Measurements from ENCODE around the gene PHLPP1.
"Not testable (repeated sequence)": the region's sequence is repeated elsewhere in the genome, so short reads cannot be mapped to it uniquely, and the experiment has no call there.

PHLPP1 gene

GRCh38 chr18:62773691-62774090 lies 58.4 kb downstream of the PHLPP1 start:
- no peak for DNase-seq (ENCODE audit: low spot score)

GRCh38 chr18:62776024-62776570 lies 60.8 kb downstream of the PHLPP1 start:
- DNase-seq (ENCODE audit: low spot score), result no peak

- no peak for DNase-seq (ENCODE audit: low spot score)
Measured at GRCh38 chr18:62777814-62778213, 62.5 kb downstream of the PHLPP1 start.

- DNase-seq (ENCODE audit: low spot score), result no peak
Measured at GRCh38 chr18:62778976-62779869, 63.9 kb downstream of the PHLPP1 start.

- DNase-seq (ENCODE audit: low spot score), result no peak
Measured at GRCh38 chr18:62781262-62781661, 65.9 kb downstream of the PHLPP1 start.

GRCh38 chr18:62781893-62782292 lies 66.6 kb downstream of the PHLPP1 start:
- DNase-seq (ENCODE audit: low spot score), result no peak

- no peak for DNase-seq (ENCODE audit: low spot score)
Measured at GRCh38 chr18:62784338-62784965, 69.1 kb downstream of the PHLPP1 start.

GRCh38 chr18:62784966-62785413 lies 69.6 kb downstream of the PHLPP1 start:
- no peak for DNase-seq (ENCODE audit: low spot score)

GRCh38 chr18:62786689-62787088 lies 71.3 kb downstream of the PHLPP1 start:
- no peak for DNase-seq (ENCODE audit: low spot score)

GRCh38 chr18:62788111-62788510 lies 72.8 kb downstream of the PHLPP1 start:
- no peak for DNase-seq (ENCODE audit: low spot score)

GRCh38 chr18:62788876-62789275 lies 73.5 kb downstream of the PHLPP1 start:
- no peak for DNase-seq (ENCODE audit: low spot score)

- no peak for DNase-seq (ENCODE audit: low spot score)
Measured at GRCh38 chr18:62790871-62791772, 75.8 kb downstream of the PHLPP1 start.

- no peak for DNase-seq (ENCODE audit: low spot score)
Measured at GRCh38 chr18:62792016-62792415, 76.7 kb downstream of the PHLPP1 start.

- DNase-seq (ENCODE audit: low spot score), result no peak
Measured at GRCh38 chr18:62795813-62796212, 80.5 kb downstream of the PHLPP1 start.

- no peak for DNase-seq (ENCODE audit: low spot score)
Measured at GRCh38 chr18:62796216-62796621, 80.9 kb downstream of the PHLPP1 start.

- no peak for DNase-seq (ENCODE audit: low spot score)
Measured at GRCh38 chr18:62797329-62797728, 82.0 kb downstream of the PHLPP1 start.

- DNase-seq (ENCODE audit: low spot score), result no peak
Measured at GRCh38 chr18:62799977-62800376, 84.6 kb downstream of the PHLPP1 start.

- DNase-seq (ENCODE audit: low spot score), result no peak
Measured at GRCh38 chr18:62802523-62802922, 87.2 kb downstream of the PHLPP1 start.

GRCh38 chr18:62807396-62807795 lies 92.1 kb downstream of the PHLPP1 start:
- no peak for DNase-seq (ENCODE audit: low spot score)

GRCh38 chr18:62808123-62808522 lies 92.8 kb downstream of the PHLPP1 start:
- no peak for DNase-seq (ENCODE audit: low spot score)

- DNase-seq (ENCODE audit: low spot score), result not testable (repeated sequence)
Measured at GRCh38 chr18:62809445-62809844, 94.1 kb downstream of the PHLPP1 start.

- DNase-seq (ENCODE audit: low spot score), result no peak
Measured at GRCh38 chr18:62809900-62810299, 94.6 kb downstream of the PHLPP1 start.

Measured in hematopoietic multipotent progenitor cell treated with erythropoietin and hydrocortisone succinate and interleukin-3 and kit ligand, for 17 days (in vitro differentiated cells).